HG03045 (cell line): ENCODE data around the gene EIF4E.

Experiments
- ATAC-seq: cut with Tn5 transposase; IDR thresholded peaks from one replicate; pipeline ENCODE4 v1.9.1; 2021; ENCODE audit warnings: mild to moderate bottlenecking, moderate library complexity; ENCODE audit not compliant: unreplicated experiment

Gene EIF4E, protein sequence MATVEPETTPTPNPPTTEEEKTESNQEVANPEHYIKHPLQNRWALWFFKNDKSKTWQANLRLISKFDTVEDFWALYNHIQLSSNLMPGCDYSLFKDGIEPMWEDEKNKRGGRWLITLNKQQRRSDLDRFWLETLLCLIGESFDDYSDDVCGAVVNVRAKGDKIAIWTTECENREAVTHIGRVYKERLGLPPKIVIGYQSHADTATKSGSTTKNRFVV

DNA sequence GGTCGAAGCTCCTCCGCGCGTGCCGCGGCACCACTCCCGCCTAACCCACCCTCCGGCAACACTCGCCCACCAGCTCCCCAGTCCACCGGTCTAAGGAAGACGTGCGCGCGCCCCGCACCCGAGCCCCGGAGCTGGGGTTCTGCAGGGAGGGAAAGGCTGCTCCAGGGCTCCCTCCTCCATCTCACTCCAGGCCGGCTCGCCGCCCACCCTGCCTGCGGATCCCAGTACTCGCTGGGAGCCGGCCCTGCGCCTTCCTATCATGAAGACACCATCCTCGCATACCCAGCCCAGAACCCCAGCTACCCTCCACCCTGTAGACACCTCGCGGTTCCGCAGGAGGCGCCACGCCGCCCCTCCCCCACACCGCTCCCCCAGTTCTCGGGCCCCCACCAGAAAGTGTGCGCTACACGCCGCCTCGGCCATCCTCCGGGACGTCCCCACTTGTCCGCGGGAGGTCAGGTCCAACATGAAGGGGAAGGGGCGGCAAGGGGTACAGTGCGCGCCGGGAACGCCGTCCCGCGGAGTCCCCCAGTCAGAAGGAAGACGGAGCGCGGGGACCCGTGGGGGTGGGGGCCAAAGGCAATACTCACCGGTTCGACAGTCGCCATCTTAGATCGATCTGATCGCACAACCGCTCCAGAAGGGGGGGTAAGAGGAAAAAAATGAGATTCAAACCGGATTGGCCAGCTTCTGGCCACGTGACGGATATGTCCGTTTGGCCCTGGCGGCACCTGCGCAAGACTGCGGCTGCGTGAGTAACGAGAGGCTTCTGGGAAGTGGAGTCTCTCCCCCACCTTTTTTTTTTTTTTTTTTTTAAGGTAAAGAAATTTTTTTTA, at the start of gene EIF4E:
Gene EIF4E, minus strand, starts transcription at position 629 of the 836 bp plus-strand sequence. Its CDS starts 21 bp downstream, at position 608.
- ATAC-seq: peak; percentile 79

GRCh38 chr4:98977557-98977956, 48.6 kb upstream of the EIF4E start:
- no peak for ATAC-seq

- no peak for ATAC-seq
Measured at GRCh38 chr4:98976716-98977115, 47.8 kb upstream of the EIF4E start.

GRCh38 chr4:98969878-98970785, 41.2 kb upstream of the EIF4E start:
- ATAC-seq: no peak

GRCh38 chr4:98967786-98968329, 38.9 kb upstream of the EIF4E start:
- no peak for ATAC-seq

DNA sequence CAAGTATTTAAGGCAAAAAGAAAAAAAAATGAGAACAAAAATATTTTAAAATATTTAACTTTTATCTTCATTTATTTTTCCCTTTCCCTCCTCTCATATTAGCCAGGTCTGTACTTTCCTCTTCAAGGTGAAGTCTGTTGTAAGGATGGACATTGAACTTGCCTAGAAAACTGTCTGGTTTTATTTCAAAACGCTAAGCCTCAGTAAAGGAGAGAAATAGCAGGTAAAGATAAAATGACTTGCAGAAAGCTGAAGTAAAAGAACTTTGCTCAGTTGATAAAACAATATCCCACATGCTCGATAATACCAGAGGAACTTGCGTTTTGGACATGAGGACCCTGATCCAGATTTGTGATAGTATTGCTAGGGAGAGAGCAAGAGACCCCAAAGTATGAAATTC, 38.0 kb upstream of the EIF4E start:
- ATAC-seq: no peak

GRCh38 chr4:98963538-98964433, 34.9 kb upstream of the EIF4E start:
- no peak for ATAC-seq

DNA sequence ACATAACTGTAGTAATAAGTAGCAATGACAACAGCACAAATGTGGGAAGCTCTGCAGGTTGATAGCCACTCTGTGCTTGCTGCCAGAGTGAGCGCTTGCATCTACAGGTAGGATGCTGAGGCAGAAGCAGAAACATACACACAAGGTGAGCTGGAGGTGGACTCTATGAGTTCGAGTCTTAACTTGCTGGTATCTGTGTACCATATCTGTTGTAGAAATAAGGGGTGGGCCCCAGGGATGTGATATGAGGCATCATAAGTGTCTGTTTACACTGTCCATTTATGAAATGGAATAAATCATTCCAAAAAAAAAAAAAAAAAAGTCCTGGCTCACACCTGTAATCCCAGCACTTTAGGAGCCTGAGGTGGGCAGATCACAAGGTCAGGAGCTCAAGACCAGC, 32.8 kb upstream of the EIF4E start:
- no peak for ATAC-seq

DNA sequence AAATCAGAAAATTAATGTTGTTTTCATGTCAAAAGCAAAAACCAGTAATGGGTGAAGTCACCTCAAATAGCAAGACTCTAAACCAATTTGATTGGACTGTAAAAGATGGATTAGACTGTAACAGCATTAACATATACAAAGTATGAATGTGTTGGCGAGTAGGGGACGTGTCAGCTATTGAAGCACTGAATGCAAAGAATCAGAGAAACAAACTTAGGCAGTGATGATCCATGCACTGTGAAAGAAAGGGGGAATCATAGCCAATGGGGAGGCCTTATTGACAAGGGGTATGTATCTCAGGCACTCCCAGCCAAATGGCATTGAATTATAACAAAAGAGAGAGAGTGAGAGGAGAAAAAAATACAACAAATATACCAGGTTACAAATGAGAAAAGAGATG, 30.5 kb upstream of the EIF4E start:
- no peak for ATAC-seq

- ATAC-seq: no peak
Measured at GRCh38 chr4:98958065-98958464, 29.1 kb upstream of the EIF4E start.

DNA sequence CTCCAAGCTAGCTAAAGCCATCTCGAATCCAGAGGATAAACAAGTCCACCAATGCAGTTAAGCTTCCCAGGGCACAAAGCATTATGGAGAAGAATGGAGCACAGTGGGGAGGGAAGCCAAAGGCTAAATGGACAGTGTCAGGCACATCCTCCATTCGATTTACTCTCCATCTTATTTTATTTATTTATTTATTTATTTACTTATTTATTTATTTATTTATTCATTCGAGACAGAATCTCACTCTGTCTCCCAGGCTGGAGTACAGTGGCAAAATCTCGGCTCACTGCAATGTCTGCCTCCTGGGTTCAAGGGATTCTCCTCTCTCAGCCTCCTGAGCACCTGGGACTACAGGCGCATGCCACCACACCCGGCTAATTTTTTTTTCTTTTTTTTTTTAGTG, 26.3 kb upstream of the EIF4E start:
- no peak for ATAC-seq

GRCh38 chr4:98951710-98952109, 22.8 kb upstream of the EIF4E start:
- no peak for ATAC-seq

- ATAC-seq: no peak
Measured at GRCh38 chr4:98950925-98951324, 22.0 kb upstream of the EIF4E start.

DNA sequence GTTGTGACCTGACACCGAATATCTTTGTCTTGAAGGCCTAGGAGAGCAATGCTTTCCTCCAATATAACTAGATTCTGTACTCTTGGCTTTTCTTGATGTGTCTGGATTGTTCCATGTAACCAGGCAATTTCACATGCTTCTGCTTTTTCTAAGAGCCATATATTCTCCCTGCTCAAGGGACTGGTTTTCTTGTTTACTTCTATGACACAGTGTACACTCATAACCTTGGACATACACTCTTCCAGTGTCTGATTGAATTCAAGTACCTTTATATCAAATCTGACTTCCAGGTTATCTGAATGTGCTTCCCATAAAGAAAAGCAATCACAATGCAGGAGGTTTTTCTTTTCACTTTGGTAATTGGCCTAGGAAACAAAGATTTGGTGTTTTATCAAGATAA, 17.4 kb upstream of the EIF4E start:
- ATAC-seq: no peak

GRCh38 chr4:98945297-98945850, 16.4 kb upstream of the EIF4E start:
- no peak for ATAC-seq

DNA sequence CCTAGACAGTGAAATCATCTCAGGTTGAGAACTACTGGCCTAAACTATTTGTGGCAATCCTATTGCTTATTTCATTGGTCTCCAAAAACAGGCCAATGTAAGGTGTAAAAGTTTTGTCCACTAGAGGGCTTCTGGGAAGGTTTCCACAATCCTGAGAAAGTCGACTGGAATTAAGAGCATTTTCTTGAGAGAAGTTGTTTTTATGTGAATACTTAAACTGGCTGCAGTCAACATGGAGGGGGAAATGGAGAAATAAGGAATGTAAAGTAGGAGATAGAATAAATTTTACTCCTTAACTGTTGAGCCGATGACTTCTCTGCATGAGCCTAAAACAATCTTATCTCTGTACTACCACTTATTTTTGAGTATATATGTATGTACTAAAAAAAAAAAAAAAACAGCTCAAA, 11.0 kb upstream of the EIF4E start:
- ATAC-seq: no peak

- no peak for ATAC-seq
Measured at GRCh38 chr4:98939438-98939837, 10.5 kb upstream of the EIF4E start.

DNA sequence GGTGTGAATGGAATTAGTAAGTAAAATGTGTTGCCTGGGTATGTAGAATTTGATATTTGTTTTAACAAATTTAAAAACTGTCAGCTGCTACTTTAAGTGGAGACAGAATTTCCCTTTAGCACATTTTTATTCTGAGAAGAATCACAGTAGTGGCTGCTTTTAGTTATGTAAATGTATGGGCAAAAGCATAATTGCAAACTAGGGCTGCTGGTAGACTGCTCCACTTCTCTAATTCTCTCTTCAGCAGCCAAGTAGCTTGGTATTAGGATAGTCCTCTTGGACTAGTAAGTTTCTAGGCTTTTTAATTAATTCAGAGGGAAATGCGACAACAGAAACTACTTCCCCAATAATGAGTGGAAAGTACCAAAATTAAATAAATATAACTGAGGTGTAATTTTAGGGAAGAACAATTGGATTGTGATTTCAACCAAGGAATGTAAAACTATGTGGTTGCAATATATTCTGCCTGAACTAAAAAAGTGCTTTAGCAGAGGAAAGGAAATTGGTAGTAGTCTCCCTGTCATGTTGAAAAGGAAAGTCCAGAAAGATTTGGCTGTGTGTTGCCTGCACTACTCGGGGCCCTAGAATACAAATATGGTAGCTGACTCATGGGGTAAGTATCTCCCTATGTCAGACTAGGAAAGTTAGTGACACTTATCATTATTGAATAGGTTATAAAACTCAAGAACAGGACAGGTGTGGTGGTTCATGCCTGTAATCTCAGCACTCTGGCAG, 9.2 kb upstream of the EIF4E start:
- no peak for ATAC-seq

DNA sequence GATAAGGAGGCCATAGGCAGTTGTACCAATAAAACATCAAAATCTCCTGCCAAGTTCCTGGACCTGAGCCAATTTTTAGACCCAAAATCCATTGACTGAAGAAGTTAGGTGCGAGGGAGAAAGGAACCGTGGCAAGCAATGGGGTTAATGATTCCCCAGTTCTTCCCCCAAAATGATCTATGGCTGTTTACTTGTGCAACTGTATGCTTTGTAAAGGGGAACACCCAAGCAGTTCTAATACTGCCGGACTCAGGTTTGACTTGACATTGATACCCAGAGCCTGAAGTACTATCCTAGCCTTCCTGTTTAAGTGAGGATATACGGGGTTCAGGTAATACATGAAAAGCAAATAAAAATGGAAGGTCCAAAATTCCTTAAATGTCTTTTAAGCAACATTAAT, 6.7 kb upstream of the EIF4E start:
- no peak for ATAC-seq
